ENCODE results near the gene PRR29.

The PRR29 gene

DNA sequence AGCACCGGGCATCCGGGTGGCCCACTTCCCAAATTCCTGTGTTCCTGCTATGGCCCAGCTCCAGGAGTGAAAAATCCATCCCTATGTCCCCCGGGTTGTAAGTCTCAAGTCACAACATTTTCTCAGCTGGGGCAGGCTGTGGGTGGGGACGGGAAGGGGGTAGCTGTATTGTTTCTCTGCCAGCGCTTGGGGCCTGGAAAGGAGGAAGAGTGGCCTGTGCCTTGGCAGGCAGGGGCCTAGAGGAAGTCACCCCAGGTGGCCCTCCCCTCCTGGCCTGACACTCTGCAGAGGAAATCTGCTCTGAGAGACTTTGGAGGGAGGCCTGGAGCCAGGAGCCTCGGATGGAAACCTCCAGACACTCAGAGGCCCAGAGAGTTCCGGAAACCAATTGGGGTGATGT is 14.8 kb upstream of the PRR29 start:
- no peak overlapping the region for H3K4me3 ChIP-seq (ENCODE audit: low read length)

DNA sequence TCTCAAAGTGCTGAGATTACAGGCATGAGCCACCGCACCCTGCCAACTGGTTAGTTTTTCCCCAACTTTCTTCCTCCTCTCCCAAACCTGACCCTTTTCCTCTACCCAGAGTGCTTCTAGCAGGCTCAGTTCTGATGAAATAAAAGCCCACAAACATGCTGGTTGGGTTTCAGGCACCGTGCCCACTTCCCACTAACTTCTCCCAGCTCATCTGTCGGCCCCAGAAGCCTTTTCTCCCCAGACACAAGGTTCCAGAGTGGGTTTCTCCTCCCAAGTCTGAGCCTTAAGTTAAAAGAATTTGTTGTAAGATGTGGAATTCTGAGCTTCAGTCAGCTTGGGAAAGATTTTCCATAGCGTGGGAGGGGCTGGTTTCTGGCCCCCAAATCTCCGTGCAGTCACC is 13.9 kb upstream of the PRR29 start:
- no peak overlapping the region for H3K4me3 ChIP-seq (ENCODE audit: low read length)
- H4K20me1 ChIP-seq (ENCODE audit: insufficient read depth, low read length), result no peaks in the 10 kb centered on the region
- no peak overlapping the region for H3K9ac ChIP-seq (ENCODE audit: low read length)
- 0 out of 2 replicates have a peak, but pooled peaks cover 6% of the 10 kb centered on the region for H3K9me3 ChIP-seq (ENCODE audit: insufficient read depth, low read length)
- no peaks in the 10 kb centered on the region for H3K4me1 ChIP-seq (ENCODE audit: low read length)
- no peak overlapping the region for H2AFZ ChIP-seq (ENCODE audit: low read depth, low read length)
- no peaks in the 10 kb centered on the region for H3K79me2 ChIP-seq (ENCODE audit: low read length)
- H3K27ac ChIP-seq (ENCODE audit: low read length), result no peak overlapping the region
- 0 out of 2 replicates have a peak, but pooled peaks cover 4% of the 10 kb centered on the region for H3K27me3 ChIP-seq (ENCODE audit: low read depth, low read length)
- TF ChIP-seq, protein P1, sequence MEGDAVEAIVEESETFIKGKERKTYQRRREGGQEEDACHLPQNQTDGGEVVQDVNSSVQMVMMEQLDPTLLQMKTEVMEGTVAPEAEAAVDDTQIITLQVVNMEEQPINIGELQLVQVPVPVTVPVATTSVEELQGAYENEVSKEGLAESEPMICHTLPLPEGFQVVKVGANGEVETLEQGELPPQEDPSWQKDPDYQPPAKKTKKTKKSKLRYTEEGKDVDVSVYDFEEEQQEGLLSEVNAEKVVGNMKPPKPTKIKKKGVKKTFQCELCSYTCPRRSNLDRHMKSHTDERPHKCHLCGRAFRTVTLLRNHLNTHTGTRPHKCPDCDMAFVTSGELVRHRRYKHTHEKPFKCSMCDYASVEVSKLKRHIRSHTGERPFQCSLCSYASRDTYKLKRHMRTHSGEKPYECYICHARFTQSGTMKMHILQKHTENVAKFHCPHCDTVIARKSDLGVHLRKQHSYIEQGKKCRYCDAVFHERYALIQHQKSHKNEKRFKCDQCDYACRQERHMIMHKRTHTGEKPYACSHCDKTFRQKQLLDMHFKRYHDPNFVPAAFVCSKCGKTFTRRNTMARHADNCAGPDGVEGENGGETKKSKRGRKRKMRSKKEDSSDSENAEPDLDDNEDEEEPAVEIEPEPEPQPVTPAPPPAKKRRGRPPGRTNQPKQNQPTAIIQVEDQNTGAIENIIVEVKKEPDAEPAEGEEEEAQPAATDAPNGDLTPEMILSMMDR (IDR thresholded peaks at IDR 0.05; ENCODE audit: low read depth, low read length), result no peak
- TF ChIP-seq EZH2phosphoT487 (IDR thresholded peaks at IDR 0.05; ENCODE audit: low read depth), result no peak
- no peaks in the 10 kb centered on the region for H3K36me3 ChIP-seq (replicated peaks; ENCODE audit: low read depth, low read length)
- no peak overlapping the region for H3K4me2 ChIP-seq (ENCODE audit: low read length)

More for the DNA sequence above, 14.8 kb upstream of the PRR29 start:
- Histone ChIP-seq H3K4me1 (ENCODE audit: low read length) (no peaks in the 10 kb centered on the region), H4K20me1 (ENCODE audit: insufficient read depth, low read length) (no peaks in the 10 kb centered on the region), H3K27me3 (ENCODE audit: low read depth, low read length) (peaks cover 8% of the 10 kb centered on the region), H2AFZ (ENCODE audit: low read depth, low read length) (no peak overlapping the region), H3K79me2 (ENCODE audit: low read length) (no peaks in the 10 kb centered on the region), H3K4me2 (ENCODE audit: low read length) (no peak overlapping the region), H3K9ac (ENCODE audit: low read length) (no peak overlapping the region), H3K27ac (ENCODE audit: low read length) (no peak overlapping the region), H3K36me3 (replicated peaks; ENCODE audit: low read depth, low read length) (no peaks in the 10 kb centered on the region), H3K9me3 (ENCODE audit: insufficient read depth, low read length) (0 out of 2 replicates have a peak, but pooled peaks cover 6% of the 10 kb centered on the region)
- TF ChIP-seq EZH2phosphoT487 (IDR thresholded peaks at IDR 0.05; ENCODE audit: low read depth), result no peak
- TF ChIP-seq, protein P1 (IDR thresholded peaks at IDR 0.05; ENCODE audit: low read depth, low read length), result no peak

DNA sequence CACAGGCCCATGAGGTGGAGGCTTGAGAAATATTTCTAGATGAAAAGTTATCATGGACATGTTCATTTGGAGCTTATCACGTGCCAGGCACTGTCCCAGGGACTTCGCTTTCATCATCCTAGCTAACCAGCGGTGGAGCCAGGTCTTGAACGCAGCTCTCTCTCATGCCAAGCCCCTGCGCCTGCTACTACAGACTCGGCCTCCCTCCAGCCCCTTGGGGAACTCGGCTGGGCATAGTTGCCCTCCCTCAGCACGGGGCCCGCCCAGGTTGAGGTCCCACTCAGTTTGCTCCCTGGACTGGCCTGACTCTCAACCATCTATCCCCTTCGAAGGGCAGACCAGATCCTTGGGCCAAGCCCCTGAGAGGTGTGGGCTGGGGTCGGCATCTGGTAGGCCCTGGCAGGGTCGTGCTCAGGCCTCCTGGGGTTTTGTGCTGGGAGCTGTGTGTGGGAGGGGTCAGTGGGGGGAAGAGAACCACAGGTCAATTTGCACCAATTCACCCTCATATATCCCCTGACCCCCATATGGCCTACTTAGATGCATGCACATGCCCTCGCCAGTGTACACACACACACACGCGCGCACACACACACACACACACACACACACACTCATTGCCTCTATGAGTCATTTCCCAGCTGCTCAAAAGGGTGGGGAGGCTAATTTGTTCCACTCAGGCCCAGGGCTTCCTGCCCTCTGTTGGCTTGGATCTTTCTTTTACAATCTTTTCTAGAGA is 13.3 kb upstream of the PRR29 start:
- no peaks in the 10 kb centered on the region for H3K79me2 ChIP-seq (ENCODE audit: low read length)
- no peaks in the 10 kb centered on the region for H4K20me1 ChIP-seq (ENCODE audit: insufficient read depth, low read length)
- no peak overlapping the region for H3K27ac ChIP-seq (ENCODE audit: low read length)
- no peak overlapping the region for H3K9ac ChIP-seq (ENCODE audit: low read length)
- no peak overlapping the region for H3K4me2 ChIP-seq (ENCODE audit: low read length)
- no peaks in the 10 kb centered on the region for H3K36me3 ChIP-seq (replicated peaks; ENCODE audit: low read depth, low read length)
- no peaks in the 10 kb centered on the region for H3K4me1 ChIP-seq (ENCODE audit: low read length)
- no peak overlapping the region for H2AFZ ChIP-seq (ENCODE audit: low read depth, low read length)
- TF ChIP-seq EZH2phosphoT487 (IDR thresholded peaks at IDR 0.05; ENCODE audit: low read depth), result no peak
- TF ChIP-seq, protein P1 (IDR thresholded peaks at IDR 0.05; ENCODE audit: low read depth, low read length), result no peak
- H3K9me3 ChIP-seq (ENCODE audit: insufficient read depth, low read length), result 0 out of 2 replicates have a peak, but pooled peaks cover 6% of the 10 kb centered on the region
- no peak overlapping the region for H3K4me3 ChIP-seq (ENCODE audit: low read length)
- H3K27me3 ChIP-seq (ENCODE audit: low read depth, low read length), result peaks cover 9% of the 10 kb centered on the region

DNA sequence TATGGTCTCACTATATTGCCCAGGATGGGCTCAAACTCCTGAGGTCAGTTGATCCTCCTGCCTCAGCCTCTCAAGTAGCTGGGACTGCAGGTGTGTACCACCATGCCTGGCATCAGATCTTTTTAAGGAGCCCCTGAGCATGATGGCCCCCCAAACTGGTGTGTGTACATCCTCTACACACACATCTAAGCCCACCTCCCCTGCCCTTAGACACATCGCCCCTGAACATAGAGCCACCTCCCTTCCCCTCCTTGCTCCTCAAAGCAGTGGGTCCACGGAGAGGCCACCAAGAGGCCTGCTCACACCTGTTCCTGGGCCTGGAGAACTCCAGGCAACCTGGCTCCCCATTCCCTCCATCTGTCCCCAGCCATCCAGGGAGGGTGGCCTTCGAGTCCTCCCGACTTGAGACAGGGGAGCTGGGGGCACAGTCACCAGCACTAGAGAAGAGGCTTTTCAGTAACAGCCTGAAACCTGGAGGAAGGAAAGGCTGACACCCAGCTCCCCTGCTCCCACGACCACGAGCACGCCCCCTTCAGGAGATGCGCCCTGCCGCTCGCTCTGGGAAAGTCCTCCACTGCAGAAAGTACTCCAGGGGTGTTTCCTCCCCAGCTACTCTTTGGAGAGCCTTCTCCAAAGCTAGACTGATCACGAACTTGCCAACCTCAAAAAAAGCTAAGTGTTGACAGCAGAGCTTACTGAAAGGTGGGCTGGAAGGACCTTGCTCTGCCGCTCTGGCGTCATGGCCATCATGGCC is 12.6 kb upstream of the PRR29 start:
- H3K4me2 ChIP-seq (ENCODE audit: low read length), result no peak overlapping the region
- no peak overlapping the region for H3K27ac ChIP-seq (ENCODE audit: low read length)
- 0 out of 2 replicates have a peak, but pooled peaks cover 6% of the 10 kb centered on the region for H3K9me3 ChIP-seq (ENCODE audit: insufficient read depth, low read length)
- no peak overlapping the region for H2AFZ ChIP-seq (ENCODE audit: low read depth, low read length)
- no peaks in the 10 kb centered on the region for H3K36me3 ChIP-seq (replicated peaks; ENCODE audit: low read depth, low read length)
- H3K9ac ChIP-seq (ENCODE audit: low read length), result no peak overlapping the region
- peaks cover 13% of the 10 kb centered on the region for H3K27me3 ChIP-seq (ENCODE audit: low read depth, low read length)
- peaks cover 1% of the 10 kb centered on the region; the same call in 1 of the 2 replicates for H3K4me1 ChIP-seq (ENCODE audit: low read length)
- no peaks in the 10 kb centered on the region for H3K79me2 ChIP-seq (ENCODE audit: low read length)
- H3K4me3 ChIP-seq (ENCODE audit: low read length), result no peak overlapping the region
- no peaks in the 10 kb centered on the region for H4K20me1 ChIP-seq (ENCODE audit: insufficient read depth, low read length)
- TF ChIP-seq EZH2phosphoT487 (IDR thresholded peaks at IDR 0.05; ENCODE audit: low read depth), result no peak
- TF ChIP-seq, protein P1 (IDR thresholded peaks at IDR 0.05; ENCODE audit: low read depth, low read length), result no peak
